HG03135 (cell line): ENCODE measurements around the gene DVL2.

Experiments used
- ATAC-seq: cut with Tn5 transposase; IDR thresholded peaks from one replicate; pipeline ENCODE4 v1.9.1; 2021; ENCODE audit warnings: mild to moderate bottlenecking, moderate library complexity; ENCODE audit not compliant: unreplicated experiment

The DVL2 gene

GRCh38 chr17:7176107-7176840 lies 58.0 kb downstream of the DVL2 start:
- ATAC-seq: no peak
